HG03469 (cell line): ENCODE measurements around the gene ZNF276.
"Not testable (repeated sequence)": the region's sequence is repeated elsewhere in the genome, so short reads cannot be mapped to it uniquely, and the experiment has no call there.

Experiments
- ATAC-seq: cut with Tn5 transposase; IDR thresholded peaks from one replicate; pipeline ENCODE4 v1.9.1; 2021; ENCODE audit warnings: mild to moderate bottlenecking, moderate library complexity, moderate number of reproducible peaks; ENCODE audit not compliant: unreplicated experiment

The ZNF276 gene

DNA sequence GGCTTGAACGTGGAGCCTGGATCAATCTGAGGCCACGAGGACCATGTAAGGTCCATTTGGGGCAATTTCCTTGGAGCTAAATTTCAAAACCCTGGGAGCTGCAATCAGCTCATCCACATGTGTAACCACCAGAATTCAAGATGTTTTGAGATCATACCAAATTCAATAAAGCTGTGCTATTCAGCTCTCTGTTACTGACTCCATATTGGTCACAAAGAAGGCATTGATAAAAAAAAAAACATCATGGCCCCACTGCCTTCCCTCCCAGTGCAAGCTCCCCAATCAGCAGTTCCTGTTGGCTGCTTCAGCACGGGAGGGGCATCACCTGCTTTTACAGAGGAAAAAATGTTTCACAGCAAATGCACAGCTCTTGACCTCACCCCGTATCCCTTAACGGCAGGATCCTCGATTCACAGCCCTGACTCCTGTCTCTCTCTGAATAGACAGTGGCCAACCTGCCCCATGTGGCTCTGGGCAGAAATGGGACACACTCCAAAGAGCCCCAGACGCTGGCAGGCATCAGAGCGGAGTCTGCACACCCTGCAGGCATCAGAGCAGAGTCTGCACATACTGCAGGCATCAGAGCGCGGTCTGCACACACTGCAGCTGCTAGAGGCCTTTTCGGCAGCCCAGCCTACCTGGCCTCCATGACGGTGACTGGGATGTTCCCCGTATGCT, 58.0 kb downstream of the ZNF276 start:
- ATAC-seq = no peak

GRCh38 chr16:89779909-89780305, 58.6 kb downstream of the ZNF276 start:
- no peak for ATAC-seq

- no peak for ATAC-seq
These were observed 61.2 kb downstream of the ZNF276 start for GRCh38 chr16:89782489-89782888.

GRCh38 chr16:89783952-89784351, 62.6 kb downstream of the ZNF276 start:
- not testable (repeated sequence) for ATAC-seq

DNA sequence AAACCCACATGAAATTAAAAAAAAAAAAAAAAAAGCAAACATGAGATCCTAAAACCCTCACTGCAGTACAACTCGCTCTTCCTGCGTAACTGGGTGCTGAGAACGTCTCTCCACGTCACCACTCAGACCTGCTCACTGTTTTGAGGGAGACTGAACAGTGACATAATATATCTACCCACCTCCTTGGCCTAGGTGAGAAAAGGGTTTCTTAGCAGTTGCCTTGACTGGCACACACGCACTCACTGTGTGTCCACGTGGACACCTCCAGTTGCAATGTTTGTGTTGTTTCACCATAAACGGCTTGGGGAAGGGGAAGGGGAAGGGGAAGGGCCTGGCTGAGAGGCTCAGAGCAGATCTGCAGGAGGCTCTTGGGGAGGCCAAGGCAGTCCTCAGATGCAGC, 63.1 kb downstream of the ZNF276 start:
- ATAC-seq = no peak

DNA sequence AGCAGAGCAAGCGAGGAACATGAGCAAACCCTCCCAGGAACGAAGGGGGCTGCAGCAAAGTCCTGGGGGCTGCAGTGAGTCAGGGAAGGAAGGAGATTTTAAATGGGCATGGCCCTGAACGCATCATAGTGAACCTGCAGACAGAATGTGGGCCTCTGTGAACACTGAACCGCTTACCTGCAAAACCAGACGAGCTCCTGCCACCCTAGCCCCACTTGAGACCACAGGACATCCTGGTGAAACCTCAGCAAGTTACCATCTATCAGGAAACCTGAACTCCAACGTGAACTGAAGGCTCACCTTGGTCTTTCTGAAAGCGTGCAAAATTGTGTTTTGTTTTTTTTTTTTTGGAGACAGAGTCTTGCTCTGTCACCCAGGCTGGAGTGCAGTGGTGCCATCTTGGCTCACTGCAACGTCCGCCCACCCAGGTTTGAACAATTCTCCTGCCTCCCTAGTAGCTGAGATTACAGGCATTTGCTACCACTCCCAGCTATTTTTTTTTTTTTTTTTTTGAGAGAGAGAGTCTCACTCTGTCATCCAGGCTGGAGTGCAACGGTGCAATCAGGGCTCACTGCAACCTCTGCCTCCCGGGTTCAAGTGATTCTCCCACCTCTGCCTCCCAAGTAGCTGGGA, 64.3 kb downstream of the ZNF276 start:
- no peak for ATAC-seq

DNA sequence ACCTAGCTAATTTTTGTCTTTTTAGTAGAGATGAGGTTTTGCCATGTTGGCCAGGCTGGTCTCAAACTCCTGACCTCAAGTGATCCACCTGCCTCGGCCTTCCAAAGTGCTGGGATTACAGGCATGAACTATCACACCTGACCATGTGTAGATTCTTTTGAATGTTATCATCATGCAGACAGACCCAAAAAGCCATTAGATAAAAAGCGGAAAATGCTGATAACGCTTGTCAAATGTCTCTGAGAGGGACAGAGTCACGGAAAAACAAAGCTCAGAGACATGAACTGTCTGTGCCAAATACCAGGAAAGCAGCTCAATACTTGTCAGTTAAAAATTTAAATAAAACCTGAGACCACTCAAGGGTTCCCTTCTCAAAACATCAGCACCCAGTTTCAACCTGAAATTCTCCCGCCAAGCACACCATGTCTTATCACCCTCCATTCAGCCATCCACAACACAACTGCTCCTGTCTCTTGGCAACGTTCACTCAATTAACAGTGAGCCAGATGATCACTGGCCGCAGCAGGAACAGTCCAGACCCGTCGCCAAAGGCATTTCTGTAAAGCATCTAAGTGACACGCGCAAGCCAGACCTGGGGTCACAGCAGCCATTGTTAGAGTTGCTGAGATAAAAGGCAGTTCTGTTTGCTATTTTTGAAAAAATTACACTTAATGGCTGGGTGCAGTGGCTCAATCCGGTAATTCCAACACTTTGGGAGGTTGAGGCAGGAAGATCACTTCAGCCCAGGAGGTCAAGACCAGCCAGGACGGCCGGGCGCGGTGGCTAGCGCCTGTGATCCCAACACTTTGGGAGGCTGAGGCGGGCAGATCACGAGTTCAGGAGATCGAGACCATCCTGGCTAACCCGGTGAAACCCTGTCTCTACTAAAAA, 65.4 kb downstream of the ZNF276 start:
- ATAC-seq = no peak

DNA sequence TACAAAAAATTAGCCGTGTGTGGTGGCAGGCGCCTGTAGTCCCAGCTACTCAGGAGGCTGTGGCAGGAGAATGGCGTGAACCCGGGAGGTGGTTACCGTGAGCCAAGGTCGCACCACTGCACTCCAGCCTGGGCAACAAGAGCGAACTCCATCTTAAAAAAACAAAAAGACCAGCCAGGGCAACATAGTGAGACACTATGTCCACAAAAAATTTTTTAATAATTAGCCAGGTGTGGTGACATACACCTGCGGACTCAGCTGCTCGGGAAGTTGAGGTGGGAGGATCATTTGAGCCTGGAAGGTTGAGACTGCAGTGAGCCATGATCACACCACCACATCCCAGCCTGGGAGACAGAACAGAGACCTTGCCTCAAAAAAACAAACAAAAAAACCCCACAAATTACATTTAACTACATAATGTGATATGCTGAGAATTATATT, 66.0 kb downstream of the ZNF276 start:
- ATAC-seq = no peak
